Measurements from ENCODE around the gene CNTN3.

CNTN3 gene

GRCh38 chr3:74591342-74591741 lies 23.1 kb downstream of the CNTN3 start:
- Histone ChIP-seq H3K27me3 (no peaks in the 10 kb centered on the region), H3K27ac (no peak overlapping the region), H3K36me3 (no peaks in the 10 kb centered on the region), H3K4me1 (peaks cover 0 to 7% (median 0%) of the 10 kb centered on the region in 4 donors), H3K9me3 (no peaks in the 10 kb centered on the region), H3K4me3 (no peak overlapping the region)
- no peak for TF ChIP-seq CTCF (IDR thresholded peaks at IDR 0.05)
- intact Hi-C loops (cut with DNase I; ENCODE audit: low total_unique reads), result no loop called here
- no peak for DNase-seq

GRCh38 chr3:74590620-74591262 lies 23.7 kb downstream of the CNTN3 start:
- H3K4me3 ChIP-seq, result no peak overlapping the region
- H3K27me3 ChIP-seq, result no peaks in the 10 kb centered on the region
- no peak for TF ChIP-seq CTCF (IDR thresholded peaks at IDR 0.05)
- no peaks in the 10 kb centered on the region for H3K9me3 ChIP-seq
- intact Hi-C loops (cut with DNase I; ENCODE audit: low total_unique reads), result no loop called here
- H3K27ac ChIP-seq, result no peak overlapping the region
- H3K4me1 ChIP-seq, result peaks cover 0 to 7% (median 0%) of the 10 kb centered on the region in 4 donors
- H3K36me3 ChIP-seq, result no peaks in the 10 kb centered on the region
- DNase-seq, result no peak

- TF ChIP-seq CTCF (IDR thresholded peaks at IDR 0.05), result no peak
- Histone ChIP-seq H3K27me3 (no peaks in the 10 kb centered on the region), H3K9me3 (no peaks in the 10 kb centered on the region), H3K36me3 (no peaks in the 10 kb centered on the region), H3K27ac (no peak overlapping the region), H3K4me3 (no peak overlapping the region), H3K4me1 (no peaks in the 10 kb centered on the region)
- intact Hi-C loops (cut with DNase I; ENCODE audit: low total_unique reads), result no loop called here
- no peak for DNase-seq
Observed at GRCh38 chr3:74584782-74585181, 29.7 kb downstream of the CNTN3 start.

GRCh38 chr3:74582982-74583381 lies 31.5 kb downstream of the CNTN3 start:
- no peaks in the 10 kb centered on the region for H3K27me3 ChIP-seq
- intact Hi-C loops (cut with DNase I; ENCODE audit: low total_unique reads), result no loop called here

GRCh38 chr3:74575857-74576256 lies 38.6 kb downstream of the CNTN3 start:
- Histone ChIP-seq H3K27ac (no peak overlapping the region), H3K27me3 (no peaks in the 10 kb centered on the region), H3K4me1 (no peaks in the 10 kb centered on the region), H3K36me3 (no peaks in the 10 kb centered on the region), H3K9me3 (no peaks in the 10 kb centered on the region), H3K4me3 (no peak overlapping the region)
- intact Hi-C loops (cut with DNase I; ENCODE audit: low total_unique reads), result no loop called here
- TF ChIP-seq CTCF (IDR thresholded peaks at IDR 0.05), result no peak
- no peak for DNase-seq

More at GRCh38 chr3:74582982-74583381, 31.5 kb downstream of the CNTN3 start:
- Histone ChIP-seq H3K9me3 (no peaks in the 10 kb centered on the region), H3K27ac (no peak overlapping the region), H3K36me3 (no peaks in the 10 kb centered on the region), H3K4me1 (no peaks in the 10 kb centered on the region), H3K4me3 (no peak overlapping the region)
- TF ChIP-seq CTCF (IDR thresholded peaks at IDR 0.05), result no peak
- DNase-seq, result no peak

- TF ChIP-seq CTCF (IDR thresholded peaks at IDR 0.05), result no peak
- H3K27ac ChIP-seq, result no peak overlapping the region
- DNase-seq, result no peak
- H3K27me3 ChIP-seq, result no peaks in the 10 kb centered on the region
- no peaks in the 10 kb centered on the region for H3K36me3 ChIP-seq
- H3K4me1 ChIP-seq, result no peaks in the 10 kb centered on the region
- no peaks in the 10 kb centered on the region for H3K9me3 ChIP-seq
- intact Hi-C loops (cut with DNase I; ENCODE audit: low total_unique reads), result no loop called here
- H3K4me3 ChIP-seq, result no peak overlapping the region
Observed at GRCh38 chr3:74571118-74571517, 43.3 kb downstream of the CNTN3 start.
